Activated CD4-positive, alpha-beta T cell treated with anti-CD3 and anti-CD28 coated beads, Interleukin-2, amount 10 ng/mL, durations not matched to agents 24 days and 14 days (primary cell): Measurements from ENCODE around the gene RPL27A. TPM values are rescaled to one million over a fixed set of nuclear protein-coding genes. Genes with fewer than 3 reads are reported as not detected.

ENCODE experiments used
- DNase-seq: peaks from one replicate; pipeline ENCODE4 v3.0.0; 2022
- H3K27ac Mint-ChIP-seq: one replicate; pipeline ENCODE4 v1.8.0; 2022; ENCODE audit warnings: mild to moderate bottlenecking, mixed read lengths
- H3K27me3 Mint-ChIP-seq: one replicate; pipeline ENCODE4 v1.8.0; 2022; ENCODE audit warnings: mixed read lengths
- H3K36me3 Mint-ChIP-seq: one replicate; pipeline ENCODE4 v1.8.0; 2022; ENCODE audit warnings: low read depth, mild to moderate bottlenecking, mixed read lengths
- H3K4me1 Mint-ChIP-seq: one replicate; pipeline ENCODE4 v1.8.0; 2021; ENCODE audit warnings: mixed read lengths
- H3K4me3 Mint-ChIP-seq: one replicate; pipeline ENCODE4 v1.8.0; 2022; ENCODE audit warnings: mild to moderate bottlenecking, moderate library complexity, mixed read lengths
- H3K9me3 Mint-ChIP-seq: one replicate; pipeline ENCODE4 v1.8.0; 2021; ENCODE audit warnings: mixed read lengths
- intact Hi-C: fragments of 100-400 bp; cut with micrococcal nuclease; formaldehyde crosslinking; loops from one replicate; pipeline ENCODE4 v1.15.1; 2023
- total RNA-seq: library from RNA; stranded (reverse); gene quantifications from 2 replicates; pipeline ENCODE4 v1.2.3, GENCODE V29; 2022

Gene RPL27A
- total RNA-seq, 1 donor from 2014 or later: 745 TPM

DNA sequence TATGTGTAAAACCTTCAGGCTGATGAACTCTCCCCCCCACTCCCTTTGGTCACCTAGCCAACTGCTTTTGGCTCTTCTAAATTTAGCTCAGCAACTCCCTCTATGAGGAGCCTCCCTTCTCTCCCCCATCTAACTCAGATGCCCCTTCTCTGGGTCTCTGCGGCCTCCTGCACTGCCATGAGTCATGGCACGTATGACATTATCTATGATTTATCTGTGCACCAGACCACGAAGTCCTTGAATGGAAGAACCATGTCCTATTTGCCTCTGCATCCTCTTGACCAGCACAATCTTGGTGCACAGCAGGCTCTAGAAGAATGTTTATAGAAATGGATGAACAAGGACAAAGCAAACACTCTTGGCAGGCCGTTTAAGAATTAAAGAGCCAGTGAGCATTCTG, 46.0 kb downstream of the RPL27A start:
- Mint-ChIP-seq H3K4me1 (no peaks in the 10 kb centered on the region), H3K27me3 (peaks cover 5% of the 10 kb centered on the region), H3K4me3 (no peak overlapping the region), H3K36me3 (no peaks in the 10 kb centered on the region), H3K9me3 (no peaks in the 10 kb centered on the region), H3K27ac (no peak overlapping the region)
- DNase-seq: no peak
- intact Hi-C loops: no loop called here

GRCh38 chr11:8729067-8729466, 46.5 kb downstream of the RPL27A start:
- H3K36me3 Mint-ChIP-seq: no peaks in the 10 kb centered on the region
- intact Hi-C loops: no loop called here
- H3K4me1 Mint-ChIP-seq: no peaks in the 10 kb centered on the region
- DNase-seq: no peak
- H3K9me3 Mint-ChIP-seq: no peaks in the 10 kb centered on the region
- H3K27me3 Mint-ChIP-seq: peaks cover 5% of the 10 kb centered on the region
- H3K27ac Mint-ChIP-seq: no peak overlapping the region
- H3K4me3 Mint-ChIP-seq: no peak overlapping the region

- no peak for DNase-seq
- intact Hi-C loops: no loop called here
- H3K27me3 Mint-ChIP-seq: peaks cover 5% of the 10 kb centered on the region
Observed at GRCh38 chr11:8729837-8730696, 47.5 kb downstream of the RPL27A start.

DNA sequence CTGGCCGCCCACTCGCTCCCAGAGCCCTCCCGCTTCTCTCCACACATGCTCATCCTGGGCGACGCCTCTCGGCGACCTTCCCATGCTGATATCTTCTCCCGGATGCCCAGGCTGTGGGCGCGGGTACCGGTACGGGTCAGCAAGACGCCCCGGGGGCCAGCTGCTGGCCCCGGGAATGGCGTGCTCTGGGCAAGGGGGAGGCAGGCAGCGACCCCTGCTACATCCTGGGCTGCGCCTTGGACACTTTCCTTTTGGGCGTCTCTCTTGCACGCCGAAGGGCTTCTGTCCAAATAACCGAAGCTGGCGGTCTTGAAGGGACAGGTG, 48.1 kb downstream of the RPL27A start:
- peaks cover 5% of the 10 kb centered on the region for H3K27me3 Mint-ChIP-seq
- DNase-seq: no peak
- H3K27ac Mint-ChIP-seq: no peak overlapping the region
- intact Hi-C loops: no loop called here
- no peaks in the 10 kb centered on the region for H3K36me3 Mint-ChIP-seq
- no peak overlapping the region for H3K4me3 Mint-ChIP-seq
- no peaks in the 10 kb centered on the region for H3K4me1 Mint-ChIP-seq
- no peaks in the 10 kb centered on the region for H3K9me3 Mint-ChIP-seq

More at GRCh38 chr11:8729837-8730696, 47.5 kb downstream of the RPL27A start:
- no peak overlapping the region for H3K4me3 Mint-ChIP-seq
- no peaks in the 10 kb centered on the region for H3K9me3 Mint-ChIP-seq
- no peaks in the 10 kb centered on the region for H3K36me3 Mint-ChIP-seq
- no peaks in the 10 kb centered on the region for H3K4me1 Mint-ChIP-seq
- H3K27ac Mint-ChIP-seq: no peak overlapping the region

GRCh38 chr11:8731647-8732323, 49.2 kb downstream of the RPL27A start:
- intact Hi-C loops: no loop called here
- no peak overlapping the region for H3K4me3 Mint-ChIP-seq
- H3K4me1 Mint-ChIP-seq: no peaks in the 10 kb centered on the region
- no peaks in the 10 kb centered on the region for H3K36me3 Mint-ChIP-seq
- H3K9me3 Mint-ChIP-seq: no peaks in the 10 kb centered on the region
- no peak for DNase-seq
- H3K27ac Mint-ChIP-seq: no peak overlapping the region
- H3K27me3 Mint-ChIP-seq: peaks cover 5% of the 10 kb centered on the region

DNA sequence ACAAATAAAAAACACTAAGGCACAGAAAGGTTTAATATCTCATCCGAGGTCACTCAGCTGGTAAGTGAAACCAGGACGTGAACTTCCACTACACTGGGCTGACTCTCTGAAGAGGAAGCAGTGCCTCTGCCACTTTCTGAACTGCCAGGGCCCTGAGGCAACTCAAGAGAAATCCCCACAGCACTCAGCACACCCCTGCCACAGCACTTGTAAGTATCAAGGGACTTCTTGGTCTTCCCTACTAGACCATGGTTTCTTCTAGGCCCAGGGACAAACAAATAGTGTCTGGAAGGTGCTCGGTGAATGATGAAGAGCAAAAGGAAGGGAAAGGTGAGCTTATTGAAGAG, 49.7 kb downstream of the RPL27A start:
- no peaks in the 10 kb centered on the region for H3K9me3 Mint-ChIP-seq
- intact Hi-C loops: no loop called here
- DNase-seq: no peak
- no peaks in the 10 kb centered on the region for H3K36me3 Mint-ChIP-seq
- peaks cover 3% of the 10 kb centered on the region for H3K27me3 Mint-ChIP-seq
- no peak overlapping the region for H3K4me3 Mint-ChIP-seq
- no peaks in the 10 kb centered on the region for H3K4me1 Mint-ChIP-seq
- no peak overlapping the region for H3K27ac Mint-ChIP-seq

DNA sequence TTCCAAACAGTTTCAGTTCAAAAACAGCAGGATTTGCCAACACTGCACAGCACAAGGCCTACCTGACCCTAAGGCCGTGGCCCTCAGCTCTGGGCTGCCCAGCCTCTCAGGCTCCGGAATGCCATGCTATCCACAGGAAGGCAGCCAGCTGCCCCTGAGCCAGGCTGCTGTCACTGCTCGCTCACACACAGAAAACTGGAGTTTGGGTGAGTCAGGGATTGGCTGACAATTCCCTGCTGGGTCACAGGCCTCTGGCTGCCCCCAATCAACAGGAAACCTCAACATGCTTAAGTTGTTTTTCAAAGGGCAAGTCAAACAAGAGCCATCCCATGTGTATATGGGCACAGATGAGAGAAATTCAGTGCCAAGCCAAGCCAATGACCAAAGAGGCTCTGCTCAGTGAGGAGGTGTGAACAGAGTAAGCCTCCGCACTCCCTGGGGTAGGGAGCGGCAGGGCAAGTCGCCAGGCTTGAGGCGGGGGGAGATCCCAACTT, 50.2 kb downstream of the RPL27A start:
- no peak for DNase-seq
- no peaks in the 10 kb centered on the region for H3K9me3 Mint-ChIP-seq
- no peak overlapping the region for H3K27ac Mint-ChIP-seq
- intact Hi-C loops: no loop called here
- H3K27me3 Mint-ChIP-seq: no peaks in the 10 kb centered on the region
- no peaks in the 10 kb centered on the region for H3K36me3 Mint-ChIP-seq
- H3K4me3 Mint-ChIP-seq: no peak overlapping the region
- H3K4me1 Mint-ChIP-seq: no peaks in the 10 kb centered on the region

DNA sequence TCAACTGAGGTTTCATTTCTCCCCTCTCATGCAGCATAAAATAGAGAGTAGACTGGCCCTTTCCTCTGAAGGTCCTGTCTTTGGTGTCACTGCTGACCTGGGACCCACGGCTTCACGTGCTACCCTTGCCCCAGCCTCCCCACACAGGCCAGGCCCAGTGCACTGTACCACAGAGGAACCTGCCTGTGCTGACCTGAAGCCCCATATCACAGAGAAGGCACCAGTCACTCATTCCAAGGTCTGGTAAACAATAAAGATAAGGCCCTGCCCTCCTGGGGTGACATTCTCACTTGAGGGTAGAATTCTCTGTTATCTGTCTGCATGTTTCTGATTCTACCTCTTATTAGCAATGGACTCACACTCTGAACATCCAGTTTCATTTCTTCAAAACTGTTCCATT, 51.3 kb downstream of the RPL27A start:
- Mint-ChIP-seq H3K36me3 (no peaks in the 10 kb centered on the region), H3K4me1 (no peaks in the 10 kb centered on the region), H3K27me3 (no peaks in the 10 kb centered on the region), H3K9me3 (no peaks in the 10 kb centered on the region), H3K27ac (no peak overlapping the region), H3K4me3 (no peak overlapping the region)
- no peak for DNase-seq
- intact Hi-C loops: no loop called here

- Mint-ChIP-seq H3K4me3 (no peak overlapping the region), H3K4me1 (no peaks in the 10 kb centered on the region), H3K36me3 (no peaks in the 10 kb centered on the region), H3K27ac (no peak overlapping the region), H3K27me3 (no peaks in the 10 kb centered on the region), H3K9me3 (no peaks in the 10 kb centered on the region)
- intact Hi-C loops: no loop called here
- no peak for DNase-seq
Observed at GRCh38 chr11:8735094-8735493, 52.5 kb downstream of the RPL27A start.

DNA sequence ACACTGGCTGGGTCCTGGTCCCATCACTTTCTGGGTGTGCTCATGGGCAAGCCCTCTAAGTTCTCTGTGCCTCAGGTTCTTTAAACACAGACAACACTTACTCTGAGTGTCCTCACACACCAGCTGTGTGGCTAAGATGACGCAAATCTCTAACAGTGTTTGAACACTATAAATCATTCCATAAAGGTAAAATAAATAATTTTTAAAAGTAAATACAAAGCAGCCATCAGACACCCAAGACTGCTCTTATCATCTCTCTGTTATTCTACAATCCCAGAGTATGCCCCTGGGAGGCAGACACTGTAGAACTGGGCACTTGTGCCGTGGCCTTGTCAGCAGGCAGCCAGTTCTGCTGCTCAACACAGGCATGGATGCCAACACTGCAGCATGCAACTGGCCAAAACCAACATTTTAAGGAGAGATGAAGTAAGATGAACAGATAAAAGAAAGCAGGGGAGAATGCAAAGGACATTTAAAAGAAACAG, 56.8 kb downstream of the RPL27A start:
- peaks cover 2% of the 10 kb centered on the region for H3K4me1 Mint-ChIP-seq
- H3K27me3 Mint-ChIP-seq: no peaks in the 10 kb centered on the region
- H3K27ac Mint-ChIP-seq: no peak overlapping the region
- no peak overlapping the region for H3K4me3 Mint-ChIP-seq
- no peaks in the 10 kb centered on the region for H3K36me3 Mint-ChIP-seq
- intact Hi-C loops: no loop called here
- no peak for DNase-seq
- H3K9me3 Mint-ChIP-seq: no peaks in the 10 kb centered on the region

Other genes starting within 250 kb of the RPL27A start
- gene STK33, start 88.6 kb upstream of the RPL27A start, total RNA-seq: 0.57 and 0.63 TPM in 2 replicates
- 11.9 and 13.4 TPM in 2 replicates for gene TRIM66, start 127 bp upstream of the RPL27A start, total RNA-seq
- 25.1 and 31.7 TPM in 2 replicates for gene AKIP1, start 228.4 kb downstream of the RPL27A start, total RNA-seq